HG03060 (cell line): ENCODE results near the gene CARD9.

ENCODE experiments used
- ATAC-seq: cut with Tn5 transposase; IDR thresholded peaks from one replicate; pipeline ENCODE4 v1.9.1; 2021; ENCODE audit warnings: low read depth, moderate number of reproducible peaks; ENCODE audit not compliant: unreplicated experiment

Gene CARD9

GRCh38 chr9:136338511-136338910, 35.0 kb downstream of the CARD9 start:
- ATAC-seq: no peak

- no peak for ATAC-seq
Measured at GRCh38 chr9:136337416-136338395, 35.8 kb downstream of the CARD9 start.

GRCh38 chr9:136336881-136337280, 36.6 kb downstream of the CARD9 start:
- ATAC-seq: no peak

GRCh38 chr9:136336156-136336870, 37.2 kb downstream of the CARD9 start:
- ATAC-seq: no peak

- ATAC-seq: no peak
Measured at GRCh38 chr9:136335296-136336155, 37.9 kb downstream of the CARD9 start.

- ATAC-seq: no peak
Measured at GRCh38 chr9:136334541-136334940, 38.9 kb downstream of the CARD9 start.

- no peak for ATAC-seq
Measured at GRCh38 chr9:136333486-136333885, 40.0 kb downstream of the CARD9 start.

- ATAC-seq: no peak
Measured at GRCh38 chr9:136333045-136333444, 40.4 kb downstream of the CARD9 start.

GRCh38 chr9:136332482-136332983, 40.9 kb downstream of the CARD9 start:
- ATAC-seq: no peak

- ATAC-seq: no peak
Measured at GRCh38 chr9:136331556-136332481, 41.6 kb downstream of the CARD9 start.

- no peak for ATAC-seq
Measured at GRCh38 chr9:136331030-136331429, 42.4 kb downstream of the CARD9 start.

GRCh38 chr9:136330406-136330990, 43.0 kb downstream of the CARD9 start:
- ATAC-seq: no peak

GRCh38 chr9:136329636-136330405, 43.6 kb downstream of the CARD9 start:
- no peak for ATAC-seq

- no peak for ATAC-seq
Measured at GRCh38 chr9:136329211-136329627, 44.2 kb downstream of the CARD9 start.

- no peak for ATAC-seq
Measured at GRCh38 chr9:136328622-136329041, 44.8 kb downstream of the CARD9 start.

GRCh38 chr9:136328011-136328621, 45.4 kb downstream of the CARD9 start:
- ATAC-seq: no peak

GRCh38 chr9:136327304-136327974, 46.0 kb downstream of the CARD9 start, which contains the start of gene GPSM1:
GPSM1 (plus strand) TSS chr9:136327539; CDS start chr9:136327696, 157 bp downstream.
- ATAC-seq: no peak
